Stimulated activated CD4-positive, alpha-beta T cell treated with anti-CD3 and anti-CD28 coated beads, Interleukin-15, amount 100 ng/mL, for 24 hours (primary cell): ENCODE measurements around the gene ANKS4B.
A peak's percentile ranks its signal among the peaks of the same experiment; 100 is the strongest.
"Not testable (repeated sequence)": the region's sequence is repeated elsewhere in the genome, so short reads cannot be mapped to it uniquely, and the experiment has no call there.

Experiments
- DNase-seq: peaks from one replicate; pipeline ENCODE4 v3.0.0-alpha.2; 2020

The ANKS4B gene

DNA sequence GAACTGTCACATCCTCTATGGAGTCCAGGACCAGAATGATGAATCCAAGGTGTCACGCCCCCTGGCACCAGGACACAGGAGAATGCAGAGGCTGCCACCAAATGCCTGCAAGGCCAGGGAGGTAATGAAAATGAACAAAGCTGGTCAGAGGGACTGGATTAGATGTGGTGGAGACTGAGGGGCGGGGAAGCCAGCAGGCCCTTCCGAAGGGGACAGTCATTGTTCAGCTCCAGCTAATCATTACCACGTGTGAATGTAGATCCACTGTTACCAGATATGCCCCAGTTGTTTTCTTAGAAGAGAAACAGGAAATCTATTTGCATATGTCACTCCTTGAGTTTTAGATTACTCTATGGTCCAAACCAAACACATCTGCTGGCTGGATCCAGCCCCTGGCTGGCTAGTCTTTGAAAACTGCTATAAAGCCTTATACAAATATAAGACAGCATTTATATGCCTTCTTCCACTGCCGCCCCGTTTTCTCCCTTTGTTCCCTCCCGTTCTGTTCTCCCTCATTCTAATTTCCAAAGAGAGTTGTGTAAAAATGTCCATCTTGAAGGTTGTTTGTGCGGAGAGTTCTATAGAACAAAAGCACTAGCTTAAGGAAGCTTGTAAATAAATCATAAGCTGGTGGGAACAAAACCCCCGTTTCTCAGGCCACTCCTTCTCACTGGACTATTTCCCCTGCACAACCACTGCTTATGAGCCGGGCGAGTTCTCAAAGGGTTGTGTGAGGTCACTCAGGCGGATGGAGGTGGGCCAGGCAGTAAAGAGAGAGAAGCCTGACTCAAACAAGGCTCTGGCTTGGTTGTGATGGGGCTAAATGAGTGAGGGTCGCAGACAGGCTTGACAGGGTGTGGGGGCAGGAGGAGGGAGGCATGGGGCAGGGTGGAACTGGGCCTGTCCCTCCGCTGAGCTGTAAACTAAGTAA, 30.4 kb downstream of the ANKS4B start:
- DNase-seq: no peak

- no peak for DNase-seq
These were observed 31.1 kb downstream of the ANKS4B start for GRCh38 chr16:21264571-21265036.

DNA sequence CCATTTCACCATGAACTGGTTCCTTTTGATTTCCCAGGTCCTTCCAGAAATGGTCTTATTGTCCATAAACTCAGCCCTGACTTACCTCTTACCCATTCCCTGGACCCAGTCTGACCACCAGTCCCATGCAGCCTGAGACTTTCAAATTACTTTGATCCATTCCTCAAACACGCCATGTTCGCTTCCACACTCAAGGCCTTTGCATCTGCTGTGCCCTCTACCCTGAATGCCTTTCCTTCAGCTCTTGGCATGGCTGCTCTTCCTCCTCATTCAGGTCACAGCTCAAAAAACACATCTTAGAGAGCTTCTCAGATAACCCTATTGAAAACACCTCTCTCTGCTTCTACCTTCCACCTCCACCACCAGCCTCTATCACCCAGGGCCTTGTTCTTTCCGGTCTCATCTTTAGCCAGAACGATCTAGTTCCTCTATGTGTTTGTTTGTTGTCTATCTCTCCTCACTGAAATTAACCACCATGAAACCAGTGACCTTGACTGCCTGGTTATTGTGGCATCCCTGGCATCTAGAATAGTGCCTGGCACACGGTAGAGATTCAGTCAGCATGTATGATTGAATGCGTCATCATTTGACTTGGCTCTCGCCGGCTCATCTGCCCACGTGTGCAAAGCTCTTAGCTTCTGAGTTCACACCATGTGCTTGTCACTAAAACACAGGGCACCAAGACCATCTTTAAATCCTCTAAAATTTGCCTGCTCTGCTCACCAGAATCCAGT, 31.8 kb downstream of the ANKS4B start:
- no peak for DNase-seq

DNA sequence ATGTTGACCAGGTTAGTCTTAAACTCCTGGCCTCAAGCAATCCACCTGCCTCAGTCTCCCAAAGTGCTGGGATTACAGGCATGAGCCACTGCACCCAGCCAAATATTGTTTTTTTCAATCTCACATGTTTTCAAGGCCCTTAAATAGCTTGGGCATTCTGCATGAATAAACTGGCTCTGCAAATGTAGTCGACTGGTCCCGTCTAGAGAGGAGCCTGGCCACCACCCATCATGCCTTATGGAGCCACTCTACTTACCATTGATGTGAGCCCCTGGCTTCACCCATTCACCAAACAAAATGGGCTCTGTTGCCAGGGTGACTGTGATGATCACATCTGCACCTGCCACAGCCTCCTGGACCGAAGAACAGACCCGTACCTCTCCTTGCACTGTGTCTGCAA, 33.8 kb downstream of the ANKS4B start:
- no peak for DNase-seq

DNA sequence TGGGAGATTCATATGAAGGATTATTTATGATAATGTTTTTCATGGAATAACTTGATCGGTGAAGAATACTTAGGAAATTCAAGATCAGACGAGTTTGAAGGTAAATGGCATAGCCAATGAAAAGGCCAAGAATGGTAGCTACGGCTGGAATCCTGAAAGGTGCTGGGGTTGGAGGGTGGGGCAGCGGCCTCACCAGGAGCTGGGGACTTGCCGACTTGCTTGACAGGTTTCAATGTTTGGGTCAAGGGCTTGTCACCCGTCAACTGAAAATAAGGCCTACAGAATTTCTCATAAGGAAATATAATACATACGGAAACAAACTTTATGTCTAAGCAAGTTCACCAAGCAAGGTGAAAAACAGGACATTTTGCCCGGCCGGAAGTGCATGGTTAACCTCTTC, 34.7 kb downstream of the ANKS4B start:
- no peak for DNase-seq

GRCh38 chr16:21272253-21272652, 38.8 kb downstream of the ANKS4B start:
- no peak for DNase-seq

GRCh38 chr16:21272763-21273162, 39.3 kb downstream of the ANKS4B start:
- DNase-seq: not testable (repeated sequence)

GRCh38 chr16:21274172-21274726, 40.8 kb downstream of the ANKS4B start:
- no peak for DNase-seq

DNA sequence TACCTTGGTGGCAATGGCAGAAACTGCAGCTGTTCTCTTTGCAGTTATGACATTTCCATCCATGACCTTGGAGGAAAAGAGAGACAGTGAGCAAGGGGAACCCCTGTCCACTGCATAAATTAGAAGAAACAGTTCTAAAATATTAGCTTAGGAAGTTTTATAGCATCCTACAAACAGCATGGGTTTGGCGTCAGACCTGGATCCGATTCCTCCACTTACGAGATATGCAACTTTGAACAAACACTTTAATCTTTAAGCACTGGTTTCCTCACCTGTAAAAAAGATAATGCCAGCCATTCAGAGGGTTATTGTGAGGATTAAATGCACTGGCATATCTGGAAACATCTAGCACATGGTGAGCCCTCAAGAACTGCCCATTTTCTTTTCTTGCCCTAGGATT, 42.0 kb downstream of the ANKS4B start:
- no peak for DNase-seq

DNA sequence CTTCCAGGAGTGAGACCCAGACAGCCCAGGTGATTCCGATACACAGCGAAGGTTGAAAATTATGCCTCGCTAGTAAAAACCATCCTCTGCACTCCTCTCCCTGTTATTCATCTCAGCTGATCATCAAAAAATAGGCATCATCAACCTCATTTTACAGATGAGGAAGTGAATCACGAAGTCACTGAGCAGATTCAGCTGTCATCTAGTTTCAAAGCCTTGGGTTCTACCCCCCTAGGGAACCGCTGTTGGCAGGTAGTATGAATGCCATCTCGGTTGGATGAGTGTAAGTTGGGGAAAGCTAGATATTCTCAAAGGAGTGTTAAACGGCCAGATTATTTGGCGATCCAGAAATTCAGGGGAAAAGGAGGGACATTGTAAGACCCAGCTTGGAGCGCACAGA, 42.6 kb downstream of the ANKS4B start:
- DNase-seq: no peak

- DNase-seq: no peak
These were observed 43.8 kb downstream of the ANKS4B start for GRCh38 chr16:21277045-21277926.

DNA sequence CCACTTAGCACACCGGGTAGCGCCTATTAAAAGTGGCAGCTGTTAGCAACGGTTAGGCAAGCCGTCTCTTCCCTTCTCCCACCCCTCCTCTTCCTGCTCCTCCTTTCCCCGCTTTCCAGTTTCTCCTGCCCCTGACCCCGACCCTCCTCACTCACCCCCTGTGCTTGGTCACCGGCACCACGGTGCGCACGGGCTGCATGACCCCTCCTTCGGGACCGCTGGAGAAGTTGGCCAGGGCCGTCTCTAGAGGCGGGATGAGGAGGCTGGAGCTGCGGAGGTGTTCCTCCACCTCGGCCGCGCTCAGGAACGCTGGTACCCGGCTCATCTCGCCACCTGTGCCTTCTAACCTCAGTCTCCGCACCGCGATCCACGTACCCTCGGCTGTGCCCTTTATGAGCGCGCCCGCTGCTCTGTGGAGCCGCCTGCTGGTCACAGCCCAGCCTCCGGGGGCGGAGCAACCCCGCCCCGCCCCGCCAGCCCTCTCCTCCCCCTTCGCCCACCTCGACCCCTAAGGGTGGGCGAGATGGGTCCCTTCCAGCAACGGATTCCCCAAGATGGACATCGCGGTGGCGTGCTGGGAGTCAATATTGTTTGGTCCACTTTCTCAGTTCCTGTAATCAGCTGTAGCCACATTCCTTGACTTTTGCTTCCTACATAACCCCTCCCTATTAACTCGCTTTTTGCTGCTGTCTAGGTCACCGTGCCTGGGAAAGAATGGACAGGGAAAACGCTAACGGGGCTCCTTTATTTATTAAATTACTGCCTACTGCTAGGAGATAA, 44.6 kb downstream of the ANKS4B start, which contains the start of gene CRYM:
Gene CRYM (minus strand): TSS at position 364 of the 780 bp plus-strand sequence. CDS start 39 bp downstream, at position 325.
- DNase-seq: peak; percentile 68

GRCh38 chr16:21279501-21279900, 46.0 kb downstream of the ANKS4B start:
- no peak for DNase-seq

GRCh38 chr16:21281698-21282389, 48.3 kb downstream of the ANKS4B start:
- no peak for DNase-seq

DNA sequence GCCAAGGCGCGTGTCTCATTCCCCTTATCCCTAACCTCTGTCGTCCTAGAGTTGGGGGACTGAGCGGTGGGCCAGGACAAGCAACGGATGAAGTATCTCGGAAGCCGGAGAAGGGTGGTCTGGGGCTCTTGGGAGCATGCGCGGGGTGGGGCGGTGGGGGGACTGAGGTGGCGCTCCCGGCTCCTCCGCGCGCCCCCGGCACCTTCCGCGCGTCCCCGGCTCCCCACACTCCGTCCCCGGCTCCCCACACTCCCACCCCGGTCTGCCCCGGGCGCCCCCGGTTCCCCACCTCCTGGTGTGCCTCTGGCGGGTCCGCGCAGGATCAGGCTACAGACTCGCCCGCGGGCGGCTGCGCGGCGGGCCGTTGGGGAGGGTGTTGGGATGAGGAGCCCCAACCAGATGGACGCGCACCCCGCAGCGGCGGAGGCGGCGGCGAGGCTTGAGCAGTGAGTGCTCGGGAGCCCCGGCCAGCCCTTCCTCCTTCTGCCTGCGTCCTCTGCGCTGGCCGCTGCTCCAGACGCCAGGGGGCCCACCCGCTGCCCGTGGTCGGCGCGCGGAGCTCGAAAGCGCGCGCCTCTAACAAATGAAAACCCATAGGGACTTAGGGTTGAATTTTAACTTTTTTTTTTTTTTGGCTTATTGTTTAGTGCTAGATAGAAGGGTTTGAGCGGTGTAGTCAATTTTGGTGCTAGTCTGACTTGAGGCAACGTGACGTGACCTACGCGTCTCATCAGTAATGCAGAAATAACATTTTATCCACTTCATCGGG, 50.2 kb downstream of the ANKS4B start:
- DNase-seq: peak; percentile 23

DNA sequence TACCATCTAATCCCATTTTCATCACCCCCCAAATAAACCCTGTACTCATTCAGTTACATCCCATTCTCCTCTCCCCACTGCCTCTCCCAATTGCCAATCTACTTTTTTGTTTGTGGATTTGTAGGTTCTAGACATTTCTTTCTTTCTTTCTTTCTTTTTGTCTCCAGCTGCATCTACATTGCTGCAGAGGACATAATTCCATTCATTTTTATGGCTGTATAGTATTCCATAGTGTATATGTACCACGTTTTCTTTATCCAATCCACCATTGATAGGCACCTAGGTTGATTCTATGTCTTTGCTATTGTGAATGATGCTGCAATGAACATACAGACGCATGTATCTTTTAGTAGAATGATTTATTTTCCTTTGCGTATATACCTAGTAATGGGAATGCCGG, 50.9 kb downstream of the ANKS4B start:
- DNase-seq: no peak

DNA sequence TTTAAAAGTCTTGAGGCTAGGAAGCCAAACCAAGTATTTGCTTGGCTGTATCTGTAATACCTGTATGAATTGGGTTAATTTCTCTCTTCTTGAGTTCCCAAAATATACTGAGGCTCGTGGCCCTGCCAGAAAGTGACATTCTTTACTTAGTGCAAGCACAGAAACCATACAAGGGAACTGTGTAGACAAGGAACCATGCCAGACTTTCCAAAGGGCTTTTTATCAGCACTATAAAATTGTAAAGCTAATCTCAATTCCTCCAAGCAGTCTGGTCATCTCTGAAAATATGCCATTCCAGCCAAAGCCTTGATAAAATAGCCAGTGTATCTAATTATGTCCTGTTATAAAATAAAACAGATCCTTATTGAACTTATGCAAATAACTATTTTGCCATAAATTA, 51.8 kb downstream of the ANKS4B start:
- DNase-seq: no peak

GRCh38 chr16:21289789-21290188, 56.3 kb downstream of the ANKS4B start:
- DNase-seq: not testable (repeated sequence)

GRCh38 chr16:21300309-21301167, 67.0 kb downstream of the ANKS4B start:
- peak; percentile 82 for DNase-seq
